Activated naive CD8-positive, alpha-beta T cell treated with anti-CD3 and anti-CD28 coated beads, Interleukin-2, amount 50 U/mL, for 24 hours (primary cell): Measurements from ENCODE around the gene MSL3.

Experiments
- ATAC-seq: fragments of 150-1000 bp; cut with Tn5 transposase; one replicate; pipeline ENCODE4 v1.10.0; 2021
- DNase-seq: peaks from one replicate; pipeline ENCODE4 v3.0.0; 2021
- H3K27ac Mint-ChIP-seq: one replicate; pipeline ENCODE4 v1.8.0; 2021; ENCODE audit warnings: mild to moderate bottlenecking, mixed read lengths
- H3K27me3 Mint-ChIP-seq: one replicate; pipeline ENCODE4 v1.8.0; 2021; ENCODE audit warnings: mixed read lengths
- H3K36me3 Mint-ChIP-seq: one replicate; pipeline ENCODE4 v1.8.0; 2021; ENCODE audit warnings: low read depth, mixed read lengths
- H3K4me1 Mint-ChIP-seq: one replicate; pipeline ENCODE4 v1.8.0; 2021; ENCODE audit warnings: mixed read lengths
- H3K4me3 Mint-ChIP-seq: one replicate; pipeline ENCODE4 v1.8.0; 2021; ENCODE audit warnings: mild to moderate bottlenecking, moderate library complexity, mixed read lengths
- H3K9me3 Mint-ChIP-seq: one replicate; pipeline ENCODE4 v1.8.0; 2021; ENCODE audit warnings: mixed read lengths

MSL3 gene

DNA sequence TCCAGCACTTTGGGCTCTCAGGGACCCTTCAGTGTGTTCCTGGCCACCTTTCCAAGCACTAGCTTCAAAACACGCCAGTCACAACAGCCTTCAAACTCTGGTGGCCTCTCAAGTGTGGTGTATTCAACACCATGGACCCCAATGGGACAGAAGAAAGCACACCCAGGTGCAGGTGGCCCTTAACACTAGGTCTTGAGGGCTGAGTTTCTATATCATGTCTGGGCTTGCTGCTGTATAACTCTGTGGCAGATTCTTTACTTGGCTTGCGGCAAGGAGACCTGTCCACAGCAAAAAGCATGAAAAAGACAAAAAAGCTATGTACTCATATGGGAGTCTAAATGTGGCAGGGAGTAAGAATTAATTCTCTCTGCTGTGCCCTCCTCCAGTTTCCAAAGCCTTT lies 23.1 kb downstream of the MSL3 start:
- no peaks in the 10 kb centered on the region for H3K9me3 Mint-ChIP-seq
- H3K36me3 Mint-ChIP-seq, result peaks cover 8% of the 10 kb centered on the region
- DNase-seq (no peak), ATAC-seq (no peak)
- H3K4me1 Mint-ChIP-seq, result peaks cover 2% of the 10 kb centered on the region
- no peak overlapping the region for H3K4me3 Mint-ChIP-seq
- H3K27me3 Mint-ChIP-seq, result no peaks in the 10 kb centered on the region
- no peak overlapping the region for H3K27ac Mint-ChIP-seq

DNA sequence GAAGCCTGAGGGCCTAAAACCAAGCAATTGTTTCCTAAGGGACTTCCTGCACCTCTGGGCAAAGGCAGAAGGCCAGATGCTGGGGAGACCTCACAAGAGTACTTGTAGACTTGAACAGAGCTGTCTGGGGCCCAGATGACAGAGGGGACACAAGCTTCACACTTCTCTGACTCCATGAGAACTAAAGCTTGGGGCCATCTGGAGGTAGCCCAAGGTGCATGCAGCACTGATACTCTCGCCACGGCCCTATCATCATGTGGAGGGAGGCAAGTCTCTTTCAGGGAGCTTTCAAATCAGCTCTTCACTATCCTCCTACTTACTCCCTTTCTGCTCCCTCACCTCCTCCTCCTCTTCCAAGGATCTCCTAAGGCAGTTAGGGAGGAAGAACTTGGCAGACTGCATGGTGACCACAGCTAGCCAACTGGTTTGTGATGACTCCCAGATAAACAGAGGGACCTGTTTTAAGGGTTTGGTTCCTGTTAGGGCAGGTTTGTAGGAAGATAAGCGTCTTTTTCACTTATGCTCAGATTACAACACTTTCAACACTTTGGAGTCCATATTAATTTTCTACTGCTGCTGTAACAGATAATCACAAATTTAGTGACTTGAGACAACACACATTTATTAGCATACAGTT lies 23.8 kb downstream of the MSL3 start:
- Mint-ChIP-seq H3K36me3 (peaks cover 7% of the 10 kb centered on the region), H3K4me1 (peaks cover 8% of the 10 kb centered on the region), H3K9me3 (no peaks in the 10 kb centered on the region), H3K27ac (no peak overlapping the region), H3K4me3 (no peak overlapping the region), H3K27me3 (no peaks in the 10 kb centered on the region)
- DNase-seq, result no peak
- ATAC-seq, result no peak

DNA sequence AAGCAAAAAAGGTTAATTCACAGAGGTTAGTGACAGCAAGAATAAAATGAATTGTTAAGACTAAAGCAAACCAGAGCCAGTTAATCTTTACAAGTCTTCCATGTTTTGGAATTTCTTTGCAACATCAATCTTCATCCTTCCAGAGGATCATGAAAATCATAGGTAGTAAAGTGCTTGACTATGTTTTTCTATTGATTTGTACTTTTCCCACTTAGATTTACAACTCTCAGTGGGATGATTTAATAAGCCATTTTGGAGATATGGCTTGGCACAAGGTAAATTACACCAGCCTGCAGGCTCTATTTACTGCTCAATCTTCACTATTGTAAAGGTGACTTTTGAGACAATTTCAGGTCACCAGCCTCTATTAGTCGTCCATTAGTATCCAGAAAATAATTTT lies 26.5 kb downstream of the MSL3 start:
- DNase-seq (no peak), ATAC-seq (no peak)
- Mint-ChIP-seq H3K4me1 (peaks cover 20% of the 10 kb centered on the region), H3K9me3 (no peaks in the 10 kb centered on the region), H3K27me3 (no peaks in the 10 kb centered on the region), H3K27ac (no peak overlapping the region), H3K36me3 (peaks cover 2% of the 10 kb centered on the region), H3K4me3 (no peak overlapping the region)

DNA sequence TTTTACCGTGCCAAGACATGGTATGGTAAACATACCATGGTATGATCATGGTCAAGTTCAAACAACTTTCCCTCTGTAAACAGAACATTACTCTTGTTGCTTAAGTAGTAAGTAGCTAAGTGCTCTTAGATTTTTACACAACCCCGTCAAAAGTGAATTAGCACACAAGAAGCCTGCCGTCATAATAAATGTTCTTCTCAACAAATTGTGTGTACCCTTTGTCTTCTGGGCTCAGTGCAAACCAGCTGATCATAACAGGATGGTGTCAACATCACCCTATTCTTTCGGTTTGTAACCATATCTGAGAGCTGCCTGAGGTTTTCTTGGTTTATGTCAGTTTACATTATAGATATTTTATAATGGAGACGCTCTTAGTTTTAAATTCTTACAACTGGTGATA lies 28.8 kb downstream of the MSL3 start:
- Mint-ChIP-seq H3K27ac (no peak overlapping the region), H3K27me3 (no peaks in the 10 kb centered on the region), H3K4me1 (peaks cover 39% of the 10 kb centered on the region), H3K36me3 (no peaks in the 10 kb centered on the region), H3K4me3 (peak overlapping the region; percentile 67), H3K9me3 (no peaks in the 10 kb centered on the region)
- no peak for DNase-seq
- no peak for ATAC-seq

DNA sequence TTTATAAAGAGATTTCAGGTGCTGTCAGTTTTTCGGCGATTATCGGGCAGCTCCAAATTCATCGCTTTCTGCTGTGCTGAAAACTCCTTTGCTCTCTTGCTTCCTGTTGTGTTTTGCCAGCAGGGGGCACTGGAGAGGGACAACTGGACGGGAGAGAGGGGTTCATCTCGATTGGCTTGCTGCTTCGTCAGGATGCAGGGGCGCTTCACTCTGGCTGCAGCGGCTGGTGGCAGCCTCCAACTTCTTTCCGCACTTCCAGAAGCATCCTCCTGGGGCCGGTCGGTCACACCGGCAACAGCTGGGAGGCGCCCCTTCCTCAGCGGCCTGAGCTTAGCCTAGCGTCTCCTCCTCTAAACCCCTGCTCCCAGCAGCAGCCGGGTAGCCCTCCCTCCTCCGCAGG lies 29.5 kb downstream of the MSL3 start:
- no peaks in the 10 kb centered on the region for H3K9me3 Mint-ChIP-seq
- no peaks in the 10 kb centered on the region for H3K27me3 Mint-ChIP-seq
- peak; percentile 80 for DNase-seq
- H3K4me1 Mint-ChIP-seq, result peaks cover 45% of the 10 kb centered on the region
- H3K36me3 Mint-ChIP-seq, result no peaks in the 10 kb centered on the region
- no peak overlapping the region for H3K27ac Mint-ChIP-seq
- H3K4me3 Mint-ChIP-seq, result peak overlapping the region; percentile 67
- peak; percentile 58 for ATAC-seq

DNA sequence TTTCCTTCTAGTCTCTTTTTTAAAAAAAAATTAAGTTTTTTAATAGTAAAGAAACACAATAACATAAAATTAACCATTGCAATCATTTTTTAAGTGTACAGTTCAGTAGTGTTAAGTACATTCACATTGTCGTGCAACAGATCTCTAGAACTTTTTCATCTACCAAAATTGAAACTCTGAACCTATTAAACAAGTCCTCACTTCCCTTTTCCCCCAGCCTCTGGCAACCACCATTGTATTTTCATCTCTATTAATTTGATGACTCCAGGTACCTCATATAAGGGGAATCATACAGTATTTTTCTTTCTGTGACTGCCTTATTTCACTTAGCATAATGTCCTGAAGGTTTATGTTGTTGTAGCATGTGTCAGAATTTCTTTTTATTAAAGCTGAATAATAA lies 31.8 kb downstream of the MSL3 start:
- no peak for DNase-seq
- Mint-ChIP-seq H3K36me3 (no peaks in the 10 kb centered on the region), H3K4me3 (no peak overlapping the region), H3K27me3 (no peaks in the 10 kb centered on the region), H3K9me3 (no peaks in the 10 kb centered on the region), H3K27ac (no peak overlapping the region), H3K4me1 (peaks cover 64% of the 10 kb centered on the region)
- ATAC-seq, result no peak

DNA sequence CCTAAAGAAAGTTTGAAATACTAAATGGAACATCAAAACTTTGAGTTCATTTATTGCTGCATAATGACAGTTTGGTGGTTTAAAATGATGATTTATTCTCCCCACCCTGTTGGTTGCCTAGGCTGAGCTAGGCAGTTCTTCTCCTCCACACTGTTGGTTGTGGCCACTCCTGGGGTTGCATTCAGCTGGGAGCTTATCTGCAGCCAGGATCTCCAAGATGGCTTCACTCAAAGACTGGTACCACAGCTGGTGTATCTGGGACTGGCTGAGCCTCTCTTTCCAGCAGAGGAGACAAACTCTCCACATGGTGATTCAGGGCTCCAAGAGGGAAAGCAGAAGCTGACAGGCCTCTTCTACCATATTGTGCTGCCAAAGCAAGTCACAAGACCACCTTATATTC lies 33.1 kb downstream of the MSL3 start:
- H3K9me3 Mint-ChIP-seq, result no peaks in the 10 kb centered on the region
- no peaks in the 10 kb centered on the region for H3K27me3 Mint-ChIP-seq
- peak; percentile 49 for ATAC-seq
- no peak overlapping the region for H3K4me3 Mint-ChIP-seq
- no peak for DNase-seq
- no peaks in the 10 kb centered on the region for H3K36me3 Mint-ChIP-seq
- H3K27ac Mint-ChIP-seq, result no peak overlapping the region
- peaks cover 66% of the 10 kb centered on the region for H3K4me1 Mint-ChIP-seq

DNA sequence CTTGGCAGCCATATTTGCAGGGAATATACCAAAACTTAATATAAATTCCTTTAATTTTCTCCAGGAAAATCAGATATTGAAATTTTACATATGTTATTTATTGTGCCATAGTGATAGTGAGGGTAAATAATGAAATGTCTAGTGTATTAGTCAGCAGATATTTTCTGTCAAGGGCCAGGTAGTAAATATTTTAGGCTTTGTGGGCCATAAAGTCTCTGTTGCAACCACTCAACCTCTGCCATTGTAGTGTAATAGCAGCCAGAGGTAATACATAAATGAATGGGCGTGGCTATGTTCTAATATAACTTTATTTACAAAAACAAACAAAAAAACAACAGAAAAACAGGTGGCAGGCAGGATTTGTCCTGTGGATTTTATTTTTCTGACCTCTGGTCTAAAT lies 33.5 kb downstream of the MSL3 start:
- ATAC-seq, result no peak
- Mint-ChIP-seq H3K9me3 (no peaks in the 10 kb centered on the region), H3K27ac (no peak overlapping the region), H3K4me3 (no peak overlapping the region), H3K4me1 (peaks cover 63% of the 10 kb centered on the region), H3K27me3 (no peaks in the 10 kb centered on the region), H3K36me3 (no peaks in the 10 kb centered on the region)
- no peak for DNase-seq

DNA sequence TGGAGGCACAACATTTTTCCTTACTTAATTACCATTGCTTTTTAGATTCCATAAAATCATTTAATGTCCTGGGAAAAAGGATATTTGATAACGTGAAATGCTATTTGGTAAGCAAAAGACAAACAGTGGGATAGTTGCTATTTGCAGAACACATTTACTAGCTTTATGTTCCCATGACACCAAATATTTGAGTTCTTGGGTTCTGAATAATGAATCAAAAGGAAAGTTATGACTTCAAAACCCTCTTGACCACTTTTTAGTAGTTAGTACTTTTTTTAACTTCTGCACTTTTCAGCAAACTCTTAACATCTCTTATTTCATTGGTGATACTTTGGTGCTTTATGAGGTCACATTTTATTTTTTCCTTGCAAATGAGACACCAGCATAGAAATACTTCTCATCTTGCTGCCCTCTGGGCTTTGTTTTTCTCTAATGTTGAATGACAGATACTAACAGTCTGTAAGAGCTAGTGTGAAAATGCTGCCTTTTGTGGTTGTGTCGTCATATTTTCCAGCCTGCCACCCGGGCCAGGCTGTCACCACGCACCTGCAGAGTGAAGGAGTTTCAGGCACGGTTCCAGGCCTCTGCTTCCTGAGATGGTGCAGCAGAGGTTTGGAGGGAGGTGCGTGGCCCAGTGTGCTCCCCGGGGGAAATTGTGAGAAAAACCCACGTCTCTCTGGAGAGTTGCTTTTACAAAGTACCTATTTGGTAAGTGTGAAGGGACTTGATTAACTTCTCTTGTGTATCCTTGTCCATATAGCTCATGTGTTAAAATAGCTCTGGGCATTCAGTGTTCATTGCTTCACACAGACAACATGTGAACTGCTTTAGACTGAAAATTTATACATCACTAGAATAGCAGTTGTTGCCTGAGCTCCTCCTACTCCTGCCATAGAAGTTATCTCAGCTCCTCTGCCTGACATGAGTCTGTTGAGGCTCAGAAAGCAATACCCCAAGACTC lies 34.7 kb downstream of the MSL3 start:
- H3K9me3 Mint-ChIP-seq, result peaks cover 5% of the 10 kb centered on the region
- ATAC-seq (peak; percentile 95), DNase-seq (peak; percentile 64)
- peaks cover 2% of the 10 kb centered on the region for H3K36me3 Mint-ChIP-seq
- peak overlapping the region; percentile 96 for H3K27ac Mint-ChIP-seq
- H3K4me1 Mint-ChIP-seq, result peaks cover 55% of the 10 kb centered on the region
- peak overlapping the region; percentile 61 for H3K4me3 Mint-ChIP-seq
- H3K27me3 Mint-ChIP-seq, result no peaks in the 10 kb centered on the region

DNA sequence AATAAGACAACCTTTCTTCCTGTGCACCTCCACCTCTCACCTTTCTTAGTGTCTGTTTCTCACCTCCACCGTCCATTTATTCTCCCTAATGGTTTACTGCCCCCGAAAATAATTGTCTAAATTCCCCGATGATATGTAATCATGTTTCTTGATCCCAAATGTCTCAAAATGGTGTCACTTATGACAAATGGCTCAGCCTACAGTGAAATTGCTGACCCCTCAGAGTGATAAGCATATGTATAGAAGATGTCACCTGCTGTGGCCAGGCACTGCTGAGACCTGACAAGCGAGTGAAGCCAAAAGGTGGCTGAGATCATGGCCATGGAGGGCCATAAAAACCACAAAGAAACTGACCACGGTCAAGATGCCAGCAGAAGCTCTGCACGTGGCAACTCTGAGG lies 35.7 kb downstream of the MSL3 start:
- ATAC-seq, result no peak
- Mint-ChIP-seq H3K36me3 (peaks cover 2% of the 10 kb centered on the region), H3K4me1 (peaks cover 50% of the 10 kb centered on the region), H3K4me3 (no peak overlapping the region), H3K27me3 (no peaks in the 10 kb centered on the region), H3K27ac (peak overlapping the region; percentile 96), H3K9me3 (peaks cover 5% of the 10 kb centered on the region)
- no peak for DNase-seq

DNA sequence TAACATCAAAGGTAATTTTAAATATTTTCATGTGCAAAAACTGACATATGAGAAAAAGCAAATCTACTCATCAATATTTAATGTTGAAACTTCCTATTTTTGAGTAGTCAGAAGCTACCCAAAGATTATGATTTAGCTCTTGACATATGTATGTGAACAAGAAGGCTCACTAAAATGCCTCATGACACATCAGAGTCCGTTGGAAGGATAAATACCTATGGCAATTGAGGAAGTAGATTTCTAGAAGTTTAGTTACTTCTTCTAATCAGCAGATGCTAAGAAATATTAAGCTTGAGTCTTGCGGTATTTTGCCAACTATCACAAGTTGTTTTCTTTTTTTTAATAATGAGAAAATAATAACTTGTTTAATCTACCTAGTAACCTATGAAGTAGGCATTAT lies 55.3 kb downstream of the MSL3 start:
- Mint-ChIP-seq H3K36me3 (no peaks in the 10 kb centered on the region), H3K27ac (no peak overlapping the region), H3K4me1 (peaks cover 1% of the 10 kb centered on the region), H3K27me3 (no peaks in the 10 kb centered on the region), H3K4me3 (no peak overlapping the region), H3K9me3 (peaks cover 6% of the 10 kb centered on the region)
- ATAC-seq (no peak), DNase-seq (no peak)
